ENCODE measurements around the gene EIF4G1.

DNA sequence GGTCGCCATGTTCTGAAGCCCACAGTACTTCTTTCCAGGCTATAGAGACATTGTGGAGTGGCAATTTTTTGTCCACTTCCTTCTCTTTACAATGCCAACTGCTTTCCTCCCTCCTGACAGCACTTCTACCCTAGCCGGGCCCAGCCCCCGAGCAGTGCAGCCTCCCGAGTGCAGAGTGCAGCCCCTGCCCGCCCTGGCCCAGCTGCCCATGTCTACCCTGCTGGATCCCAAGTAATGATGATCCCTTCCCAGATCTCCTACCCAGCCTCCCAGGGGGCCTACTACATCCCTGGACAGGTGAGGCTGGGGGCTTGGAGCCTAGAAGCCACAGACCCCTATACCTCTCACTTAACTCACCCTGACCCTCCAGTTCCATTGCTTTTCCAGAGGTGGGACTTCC lies 2.8 kb downstream of the EIF4G1 start:
- TF ChIP-seq, protein P1, sequence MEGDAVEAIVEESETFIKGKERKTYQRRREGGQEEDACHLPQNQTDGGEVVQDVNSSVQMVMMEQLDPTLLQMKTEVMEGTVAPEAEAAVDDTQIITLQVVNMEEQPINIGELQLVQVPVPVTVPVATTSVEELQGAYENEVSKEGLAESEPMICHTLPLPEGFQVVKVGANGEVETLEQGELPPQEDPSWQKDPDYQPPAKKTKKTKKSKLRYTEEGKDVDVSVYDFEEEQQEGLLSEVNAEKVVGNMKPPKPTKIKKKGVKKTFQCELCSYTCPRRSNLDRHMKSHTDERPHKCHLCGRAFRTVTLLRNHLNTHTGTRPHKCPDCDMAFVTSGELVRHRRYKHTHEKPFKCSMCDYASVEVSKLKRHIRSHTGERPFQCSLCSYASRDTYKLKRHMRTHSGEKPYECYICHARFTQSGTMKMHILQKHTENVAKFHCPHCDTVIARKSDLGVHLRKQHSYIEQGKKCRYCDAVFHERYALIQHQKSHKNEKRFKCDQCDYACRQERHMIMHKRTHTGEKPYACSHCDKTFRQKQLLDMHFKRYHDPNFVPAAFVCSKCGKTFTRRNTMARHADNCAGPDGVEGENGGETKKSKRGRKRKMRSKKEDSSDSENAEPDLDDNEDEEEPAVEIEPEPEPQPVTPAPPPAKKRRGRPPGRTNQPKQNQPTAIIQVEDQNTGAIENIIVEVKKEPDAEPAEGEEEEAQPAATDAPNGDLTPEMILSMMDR (IDR thresholded peaks at IDR 0.05), result no peak
- TF ChIP-seq POLR2A (IDR thresholded peaks at IDR 0.05) (no peak), POLR2AphosphoS5 (IDR thresholded peaks at IDR 0.05) (no peak)

All from suprapubic skin (tissue), 4 donors.